Activated T-cell treated with anti-CD3 and anti-CD28 coated beads for 1 hour (primary cell): ENCODE data around the gene MICOS13.

ENCODE experiments used
- DNase-seq: peaks from one replicate; pipeline ENCODE4 v3.0.0-alpha.2; 2020; ENCODE audit warnings: low read depth

Gene MICOS13

GRCh38 chr19:5628461-5628860 is 51.9 kb downstream of the MICOS13 start:
- DNase-seq: no peak
